EL (cell line): ENCODE results near the gene CCDC69.
"Not testable (repeated sequence)": the region's sequence is repeated elsewhere in the genome, so short reads cannot be mapped to it uniquely, and the experiment has no call there.

Experiments used
- DNase-seq: peaks from one replicate; pipeline ENCODE4 v3.0.0-alpha.2; 2016

CCDC69 gene

DNA sequence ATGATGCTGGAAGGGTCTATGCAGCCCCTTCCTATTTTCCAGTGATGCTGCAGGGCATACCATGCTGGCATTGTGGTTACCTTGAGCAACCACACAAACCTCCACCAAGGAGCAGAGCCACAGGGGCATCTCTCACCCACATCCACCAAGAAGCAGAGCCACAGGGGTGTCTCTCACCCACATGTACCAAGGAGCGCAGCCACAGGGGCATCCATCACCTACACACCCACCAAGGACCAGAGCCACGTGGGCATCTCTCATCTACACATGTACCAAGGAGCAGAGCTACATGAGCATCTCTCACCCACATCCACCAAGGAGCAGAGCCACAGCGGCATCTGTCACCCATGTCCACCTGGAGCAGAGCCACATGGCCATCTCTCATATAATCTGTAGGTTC is 20.3 kb upstream of the CCDC69 start:
- no peak for DNase-seq

DNA sequence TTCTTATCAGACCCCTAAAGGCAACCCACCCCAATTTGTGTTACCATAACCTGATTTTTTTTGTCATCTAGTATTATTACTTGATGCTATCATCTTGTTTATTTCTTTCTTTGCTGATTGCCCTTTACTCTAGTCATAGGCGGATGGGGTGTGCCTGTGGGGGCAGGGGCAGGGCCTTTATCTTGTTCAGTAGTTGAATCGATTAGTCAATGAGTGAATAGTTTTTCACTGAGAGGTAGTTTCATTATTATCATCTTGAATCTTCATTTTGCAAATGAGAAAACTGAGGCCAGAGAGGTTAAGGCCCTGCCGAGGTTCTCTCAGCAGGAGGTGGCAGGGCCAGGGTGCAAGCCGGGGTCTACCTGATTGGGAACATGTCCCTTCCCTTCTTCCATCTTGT is 19.7 kb upstream of the CCDC69 start:
- DNase-seq: no peak

DNA sequence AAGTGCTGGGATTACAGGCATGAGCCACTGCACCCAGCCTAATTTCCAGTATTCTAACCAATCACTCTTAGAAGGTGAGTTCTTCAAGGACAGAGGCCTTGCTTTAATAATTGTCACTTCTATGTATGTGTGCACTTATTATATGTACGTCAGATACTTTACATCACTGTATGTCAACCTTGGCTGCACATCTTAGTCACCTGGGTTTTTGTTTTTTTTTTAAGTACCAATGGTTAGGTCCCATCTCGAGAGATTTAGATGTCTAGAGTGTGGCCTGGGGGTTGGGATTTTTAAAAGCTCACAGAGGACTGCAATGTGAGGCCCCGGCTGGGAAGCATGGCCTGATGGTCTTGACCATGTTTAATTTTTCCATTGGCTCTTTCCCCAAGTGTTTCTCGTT is 19.2 kb upstream of the CCDC69 start:
- no peak for DNase-seq

DNA sequence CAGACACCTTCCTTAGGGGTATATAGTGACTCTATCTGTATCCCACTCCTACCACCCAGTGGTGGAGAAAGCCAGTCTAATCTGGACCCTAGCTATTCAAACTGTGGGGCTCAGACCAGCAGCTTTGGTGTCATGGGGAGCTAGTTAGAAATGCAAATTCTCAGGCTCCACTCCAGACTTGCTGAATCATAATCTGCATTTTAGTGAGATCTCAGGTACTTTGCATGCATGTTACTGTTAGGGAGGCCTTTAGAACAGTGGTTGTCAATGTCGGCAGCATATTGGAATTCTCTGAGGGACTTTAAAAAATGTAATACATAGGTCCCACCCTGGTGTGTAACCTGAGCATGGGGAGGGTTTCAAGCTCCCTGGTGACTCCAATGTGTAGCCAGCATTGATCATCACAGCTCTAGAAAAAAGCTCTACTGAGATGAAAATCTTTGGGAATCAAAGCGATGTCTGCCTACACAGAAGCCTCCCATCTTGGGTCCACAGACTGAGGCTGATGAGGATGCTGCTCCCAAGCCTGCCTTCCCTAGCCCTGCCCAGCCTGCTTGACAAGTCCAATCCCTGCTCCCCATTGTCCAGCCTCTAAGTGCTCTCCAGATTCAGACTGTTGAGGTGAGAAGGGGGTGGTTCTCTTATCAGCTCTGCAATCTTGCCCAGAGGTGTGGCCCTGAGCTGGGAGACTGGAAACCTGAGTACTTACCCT is 17.2 kb upstream of the CCDC69 start:
- DNase-seq: no peak

DNA sequence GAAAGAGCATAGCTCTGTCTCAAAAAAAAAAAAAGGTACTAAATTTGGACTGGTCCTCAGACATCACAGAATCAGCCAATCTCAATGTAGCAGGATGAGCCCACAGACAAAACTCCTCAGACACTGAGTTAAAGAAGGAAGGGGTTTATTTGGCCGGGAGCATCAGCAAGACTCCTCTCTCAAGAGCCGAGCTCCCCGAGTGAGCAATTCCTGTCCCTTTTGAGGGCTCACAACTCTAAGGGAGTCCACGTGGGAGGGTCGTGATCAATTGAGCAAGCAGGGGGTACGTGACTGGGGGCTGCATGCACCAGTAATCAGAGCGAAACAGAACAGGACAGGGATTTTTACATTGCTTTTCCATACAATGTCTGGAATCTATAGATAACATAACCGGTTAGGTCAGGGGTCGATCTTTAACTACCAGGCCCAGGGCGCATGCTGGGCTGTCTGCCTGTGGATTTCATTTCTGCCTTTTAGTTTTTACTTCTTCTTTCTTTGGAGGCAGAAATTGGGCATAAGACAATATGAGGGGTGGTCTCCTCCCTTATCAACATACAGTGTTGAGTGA is 16.5 kb upstream of the CCDC69 start:
- DNase-seq: not testable (repeated sequence)

DNA sequence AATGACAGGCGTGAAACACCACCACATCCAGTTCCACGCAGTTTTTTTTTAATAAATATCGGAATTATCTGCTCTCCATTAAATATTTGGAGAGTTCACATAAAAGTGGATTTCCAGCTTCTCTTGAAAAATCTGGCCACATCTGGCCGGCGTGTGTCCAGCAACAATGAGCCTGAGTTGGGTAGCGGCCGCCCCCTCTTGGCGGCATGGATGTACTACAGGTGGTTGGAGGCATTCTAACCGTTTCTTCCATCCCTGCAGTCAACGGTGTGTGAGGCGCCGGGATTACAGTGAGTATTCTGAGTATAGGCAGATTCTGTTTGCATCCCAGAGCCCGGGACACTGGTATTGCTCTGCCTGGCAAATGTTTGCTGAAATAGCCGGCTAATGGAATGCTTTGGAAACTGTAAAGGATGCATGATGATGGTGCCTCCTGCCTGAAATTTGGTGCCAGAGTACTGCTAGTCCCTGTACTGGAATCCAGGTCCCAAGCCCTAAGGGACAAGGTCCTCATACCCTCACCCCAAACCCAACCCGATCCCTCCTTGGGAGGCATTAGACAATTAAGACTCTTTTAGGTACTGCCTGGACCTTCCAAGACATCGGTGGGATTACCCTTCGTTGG is 15.5 kb upstream of the CCDC69 start:
- peak; percentile 70 for DNase-seq

DNA sequence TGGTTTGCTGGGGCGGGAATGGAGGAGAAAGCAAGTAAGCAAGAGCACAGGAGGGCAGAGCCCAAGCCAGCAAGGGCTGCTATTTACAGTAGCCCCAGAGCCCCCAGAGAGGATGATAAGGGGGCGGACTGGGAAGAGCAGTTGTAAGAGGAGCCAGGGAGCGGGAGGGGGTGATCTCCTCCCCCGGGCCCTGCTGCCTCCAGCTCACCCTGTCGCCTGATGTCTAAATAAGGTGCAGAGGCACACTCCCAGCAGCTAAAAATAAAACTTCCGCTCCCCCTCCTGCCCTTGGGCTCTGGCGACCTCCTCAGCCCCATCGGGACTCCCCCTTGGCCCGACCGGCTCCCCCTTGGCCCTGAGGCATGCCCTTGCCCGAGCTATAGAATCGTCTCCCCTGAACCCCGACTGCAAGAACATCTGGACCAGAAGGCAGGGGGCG is 14.4 kb upstream of the CCDC69 start:
- DNase-seq: no peak

DNA sequence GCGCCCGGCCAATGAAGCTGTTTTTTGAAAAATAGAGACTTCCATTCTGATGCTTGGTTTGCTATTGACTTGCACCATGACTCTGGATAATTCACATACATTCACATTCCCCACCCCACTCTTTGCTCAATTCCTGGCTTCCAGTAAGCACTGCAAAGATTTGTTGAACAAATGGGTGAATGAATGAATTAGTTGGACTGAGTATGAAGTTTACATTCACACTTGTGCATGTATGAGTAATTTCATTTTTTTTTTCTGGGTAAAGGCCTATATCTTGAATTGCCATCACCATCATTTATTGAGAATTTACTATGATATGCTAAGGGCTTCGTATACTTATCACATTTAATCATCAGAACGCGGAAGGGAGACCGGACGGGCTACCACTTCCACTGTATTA is 13.8 kb upstream of the CCDC69 start:
- DNase-seq: no peak

DNA sequence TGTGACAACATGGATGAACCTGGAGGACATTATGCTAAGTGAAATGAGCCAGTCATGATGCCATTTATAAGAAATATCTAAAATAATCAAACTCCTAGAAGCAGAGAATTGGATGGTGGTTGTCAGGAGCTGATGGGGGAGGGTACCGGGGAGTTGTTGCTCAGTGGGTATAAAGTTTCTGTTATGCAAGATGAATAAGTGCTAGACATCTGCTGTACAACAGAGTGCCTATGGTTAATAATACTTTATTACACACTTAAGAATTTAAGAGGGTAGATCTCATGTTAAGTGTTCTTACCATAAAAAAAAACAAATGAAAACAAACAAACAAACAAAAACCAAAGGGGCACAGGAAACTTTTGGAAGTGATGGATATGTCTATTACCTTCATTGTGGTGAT is 13.0 kb upstream of the CCDC69 start:
- DNase-seq: no peak

DNA sequence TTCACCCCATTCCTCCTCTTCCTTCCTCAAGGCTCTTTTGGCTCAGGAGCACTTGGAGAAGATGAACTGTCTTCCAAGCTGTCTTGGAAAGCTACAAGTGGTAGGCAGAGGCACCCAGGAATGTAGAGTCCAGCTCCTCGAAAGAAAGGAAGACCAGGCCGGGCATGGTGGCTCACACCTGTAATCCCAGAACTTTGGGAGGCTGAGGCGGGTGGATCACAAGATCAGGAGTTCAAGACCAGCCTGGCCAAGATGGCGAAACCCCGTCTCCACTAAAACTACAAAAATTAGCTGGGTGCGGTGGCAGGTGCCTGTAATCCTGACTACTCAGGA is 11.3 kb upstream of the CCDC69 start:
- DNase-seq: not testable (repeated sequence)

DNA sequence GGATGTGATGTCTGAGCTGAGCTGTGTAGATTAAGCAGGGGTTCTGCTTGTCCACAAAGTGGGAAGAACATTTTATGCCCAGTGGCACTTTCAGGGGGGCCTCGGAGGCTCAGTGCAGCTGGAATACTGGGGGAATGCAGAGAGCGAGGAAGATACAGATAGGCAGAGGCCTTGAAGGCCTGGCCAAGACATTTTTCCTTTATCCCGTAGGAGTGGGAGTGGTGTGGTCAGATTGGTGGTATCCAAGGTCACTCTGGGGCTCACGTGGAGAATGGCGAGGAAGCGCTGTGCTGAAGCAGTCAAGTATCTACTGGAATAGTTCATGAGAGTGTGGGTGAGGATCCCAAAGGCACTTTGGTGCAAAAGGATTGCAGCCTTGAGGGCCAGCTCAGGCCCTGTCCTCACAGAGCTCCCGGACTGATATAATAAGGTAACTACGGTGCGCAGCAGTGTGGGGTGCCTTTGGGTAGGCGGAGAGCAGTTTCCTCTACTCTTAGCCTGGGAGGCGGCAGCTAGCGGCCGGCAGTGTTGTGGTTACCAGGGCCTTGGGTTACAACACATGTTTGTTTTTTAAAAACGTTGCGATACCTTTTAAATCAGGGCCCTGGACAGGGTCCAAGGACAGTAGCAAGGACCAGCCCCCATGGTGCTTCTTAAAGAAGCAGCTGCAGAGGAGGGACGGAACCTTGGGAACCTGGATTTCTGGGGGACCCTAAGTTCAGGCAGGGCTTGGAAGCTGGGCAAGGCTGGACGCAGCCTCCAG is 10.8 kb upstream of the CCDC69 start:
- DNase-seq: peak; percentile 41

DNA sequence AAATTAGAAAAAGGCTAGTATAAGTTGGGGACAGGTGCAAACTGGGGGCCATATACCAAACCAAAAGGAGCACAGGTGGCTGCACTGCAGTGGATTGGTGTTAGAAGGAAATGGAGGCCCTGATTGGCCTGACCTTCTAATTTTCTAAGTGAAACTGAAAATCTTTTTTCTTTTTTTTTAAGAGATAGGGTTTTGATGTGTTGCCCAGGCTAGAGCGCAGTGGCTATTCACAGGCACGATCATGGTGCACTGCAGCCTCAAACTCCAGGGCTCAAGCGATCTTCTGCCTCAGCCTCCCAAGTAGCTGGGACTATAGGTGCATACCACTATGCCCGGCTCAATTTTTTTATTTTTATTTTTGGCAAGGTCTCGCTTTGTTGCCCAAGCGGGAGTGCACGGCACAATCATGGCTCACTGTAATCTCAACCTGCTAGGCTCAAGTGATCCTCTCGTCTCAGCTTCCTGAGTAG is 9.8 kb upstream of the CCDC69 start:
- DNase-seq: no peak

DNA sequence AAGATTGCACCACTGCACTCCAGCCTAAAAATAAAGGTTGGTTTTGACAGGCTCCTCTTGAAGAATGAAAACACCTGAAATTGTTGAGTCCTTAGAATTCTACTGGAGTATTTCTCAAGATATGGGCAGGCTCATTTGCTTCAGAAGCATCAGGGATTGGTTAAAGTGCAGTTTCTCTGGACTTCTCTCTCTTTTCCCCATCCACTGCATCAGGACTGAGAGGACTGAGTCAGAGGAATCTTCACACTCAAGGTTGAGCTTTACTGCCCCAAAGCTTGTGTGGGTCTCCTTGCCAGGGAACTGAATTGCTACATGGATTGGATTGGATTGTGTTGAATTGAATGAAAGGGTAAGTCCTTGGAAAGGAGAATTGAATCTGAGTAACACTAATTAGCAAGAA is 7.5 kb upstream of the CCDC69 start:
- no peak for DNase-seq

DNA sequence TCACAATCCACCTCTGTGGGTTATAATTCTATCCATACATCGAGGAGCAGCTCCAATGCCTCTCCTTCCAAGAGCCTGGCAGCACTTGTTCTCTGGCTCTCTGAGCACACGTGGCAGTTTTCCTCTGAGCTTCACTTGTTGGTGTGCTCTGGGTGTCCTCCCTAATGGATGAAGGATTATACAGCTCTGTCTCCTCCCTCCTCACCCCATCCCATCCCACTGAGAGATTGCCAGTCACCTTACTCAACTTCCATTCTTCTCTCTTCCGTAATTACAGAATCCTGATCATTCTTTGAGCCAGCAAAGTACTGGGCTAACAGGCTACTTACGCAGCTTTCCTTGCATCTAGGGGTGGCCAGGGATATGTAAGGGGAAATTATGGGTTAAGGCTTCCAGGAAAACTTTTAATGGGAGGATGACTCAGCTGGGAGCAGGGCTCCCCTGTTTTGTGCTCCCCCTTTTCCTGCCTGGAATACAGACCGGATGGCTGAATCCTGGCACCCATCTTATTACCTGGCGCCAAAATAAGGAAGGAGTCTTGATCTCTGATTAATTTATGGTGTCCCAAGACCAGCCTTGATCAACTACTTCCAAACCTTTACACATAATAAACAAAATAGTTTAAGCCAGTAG is 6.3 kb upstream of the CCDC69 start:
- no peak for DNase-seq

DNA sequence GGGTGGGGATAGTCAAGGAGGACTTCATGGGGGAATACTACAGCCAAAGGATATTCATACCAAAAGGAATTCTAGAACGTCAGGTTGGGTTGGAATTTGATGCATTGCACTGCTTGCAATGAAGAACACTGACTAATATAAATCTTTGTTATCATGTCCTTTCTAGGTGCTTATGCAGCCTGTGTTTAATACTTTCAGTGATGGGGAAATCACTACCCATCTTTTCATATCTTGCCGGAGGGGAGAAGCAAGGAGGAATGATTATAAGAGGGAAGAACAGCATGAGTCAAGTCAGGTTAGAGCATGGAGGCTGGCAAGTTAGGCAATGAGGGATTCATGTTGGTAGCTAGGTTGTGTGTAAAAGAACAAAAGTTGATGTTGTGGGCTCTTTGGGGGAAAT is 5.1 kb upstream of the CCDC69 start:
- DNase-seq: no peak

DNA sequence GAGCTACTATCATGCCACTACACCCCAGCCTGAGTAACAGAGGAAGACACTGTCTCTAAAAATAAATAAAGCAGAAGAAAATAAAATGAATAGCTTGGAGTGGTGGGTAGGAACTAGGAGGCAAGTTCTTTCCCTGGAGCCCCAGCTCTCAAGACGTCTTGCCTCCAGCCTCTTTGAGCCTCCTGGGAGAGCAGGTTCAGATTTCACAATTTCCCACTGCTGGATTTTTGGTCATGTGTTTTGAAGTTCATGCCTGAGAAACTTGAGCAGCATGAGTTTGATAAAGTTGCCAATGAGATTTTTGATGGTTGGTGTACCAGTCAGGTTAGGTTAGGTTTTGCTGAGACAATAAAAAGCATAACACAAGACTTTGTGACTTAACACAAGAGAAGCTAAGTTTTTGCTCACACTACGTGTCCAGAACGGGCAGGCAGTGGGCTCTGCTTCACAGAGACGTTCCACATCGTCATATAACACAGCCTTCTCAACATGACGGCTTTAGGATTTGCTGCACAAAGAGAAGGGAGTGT is 4.1 kb upstream of the CCDC69 start:
- DNase-seq: no peak

DNA sequence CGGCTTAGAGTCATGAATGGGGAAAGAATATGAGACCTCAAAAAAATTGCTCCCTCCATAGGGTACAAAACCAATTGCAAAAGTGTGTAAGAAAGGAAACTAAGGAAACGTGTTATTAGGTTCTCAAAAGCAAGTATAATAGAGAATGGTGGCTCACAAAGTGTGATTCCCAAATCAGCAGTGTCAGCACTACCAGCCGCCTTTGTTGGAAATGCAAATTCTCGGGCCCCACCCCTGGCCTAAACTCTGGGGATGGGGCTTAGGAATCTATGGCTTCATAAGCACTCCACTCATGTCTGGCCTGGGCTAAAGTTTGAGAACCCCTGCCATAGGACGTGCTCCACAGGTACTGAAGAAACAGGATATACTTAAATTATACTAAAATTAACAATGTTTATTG is 1.6 kb upstream of the CCDC69 start:
- no peak for DNase-seq

DNA sequence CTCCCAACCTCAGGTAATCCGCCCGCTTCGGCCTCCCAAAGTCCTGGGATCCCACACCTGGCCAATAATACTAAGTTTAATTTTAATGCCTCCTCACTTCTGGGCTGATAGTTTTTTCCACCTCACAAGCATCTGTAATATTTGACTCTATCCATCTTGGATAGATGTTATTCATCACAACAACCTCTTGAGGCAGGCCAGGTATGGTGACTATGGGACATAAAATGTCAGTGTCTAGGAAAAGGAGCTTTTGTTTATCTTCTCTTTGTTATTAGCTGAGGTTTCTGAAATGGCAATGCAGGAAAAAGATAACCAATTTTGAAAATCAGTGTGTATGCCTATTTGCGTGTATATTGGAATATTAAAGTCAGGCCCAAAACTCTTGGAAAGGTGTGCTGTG is 1.2 kb upstream of the CCDC69 start:
- no peak for DNase-seq

DNA sequence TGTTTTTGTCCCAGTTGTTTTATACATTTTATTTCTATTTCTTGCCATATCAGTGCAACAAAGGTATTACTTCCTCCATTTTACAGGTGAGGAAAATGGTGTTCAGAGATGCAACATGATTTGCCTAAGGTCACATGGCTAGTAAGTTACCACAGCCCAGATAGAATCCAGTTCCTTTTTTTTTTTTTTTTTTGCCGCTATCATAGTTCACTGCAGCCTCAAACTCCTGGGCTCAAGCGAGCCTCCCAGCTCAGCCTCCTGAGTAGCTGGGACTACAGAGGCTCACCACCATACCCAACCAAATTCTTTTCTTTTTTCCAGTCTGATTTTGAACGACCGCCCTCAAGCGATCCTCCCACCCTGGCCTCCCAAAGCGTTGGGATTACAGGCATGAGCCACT is 480 bp upstream of the CCDC69 start:
- no peak for DNase-seq

DNA sequence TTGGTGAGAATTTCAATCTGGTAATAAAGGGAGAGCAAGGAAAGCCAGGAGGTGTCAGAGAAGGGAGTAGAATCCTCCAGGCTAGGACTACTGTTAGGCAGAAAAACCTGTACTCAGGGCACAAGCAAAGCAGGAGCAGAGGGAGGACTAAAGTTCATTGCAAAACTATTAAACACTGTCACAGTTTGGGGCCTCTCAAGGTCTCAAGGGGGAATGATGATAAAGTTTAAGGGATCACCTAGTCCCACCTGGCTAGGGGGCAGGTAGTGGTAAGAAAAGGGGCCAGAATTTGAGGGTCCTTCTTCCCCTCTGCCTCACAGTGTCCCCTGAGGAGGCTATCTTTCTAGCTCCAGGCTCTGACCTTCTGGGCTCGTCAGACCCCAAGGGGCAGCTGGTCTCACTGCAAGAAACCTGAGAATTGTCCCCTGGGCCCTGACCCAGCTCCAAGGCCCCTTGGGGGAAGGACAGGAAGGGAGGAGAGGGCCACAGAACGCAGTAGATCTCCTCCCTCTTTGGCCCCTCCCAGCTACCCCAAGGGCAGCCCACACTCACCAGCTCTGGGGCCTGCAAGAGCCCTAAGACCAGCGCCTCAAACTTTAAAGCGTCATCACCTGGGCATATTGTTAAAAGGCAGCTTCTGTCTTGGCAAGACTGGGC is 974 bp downstream of the CCDC69 start:
- DNase-seq: no peak

DNA sequence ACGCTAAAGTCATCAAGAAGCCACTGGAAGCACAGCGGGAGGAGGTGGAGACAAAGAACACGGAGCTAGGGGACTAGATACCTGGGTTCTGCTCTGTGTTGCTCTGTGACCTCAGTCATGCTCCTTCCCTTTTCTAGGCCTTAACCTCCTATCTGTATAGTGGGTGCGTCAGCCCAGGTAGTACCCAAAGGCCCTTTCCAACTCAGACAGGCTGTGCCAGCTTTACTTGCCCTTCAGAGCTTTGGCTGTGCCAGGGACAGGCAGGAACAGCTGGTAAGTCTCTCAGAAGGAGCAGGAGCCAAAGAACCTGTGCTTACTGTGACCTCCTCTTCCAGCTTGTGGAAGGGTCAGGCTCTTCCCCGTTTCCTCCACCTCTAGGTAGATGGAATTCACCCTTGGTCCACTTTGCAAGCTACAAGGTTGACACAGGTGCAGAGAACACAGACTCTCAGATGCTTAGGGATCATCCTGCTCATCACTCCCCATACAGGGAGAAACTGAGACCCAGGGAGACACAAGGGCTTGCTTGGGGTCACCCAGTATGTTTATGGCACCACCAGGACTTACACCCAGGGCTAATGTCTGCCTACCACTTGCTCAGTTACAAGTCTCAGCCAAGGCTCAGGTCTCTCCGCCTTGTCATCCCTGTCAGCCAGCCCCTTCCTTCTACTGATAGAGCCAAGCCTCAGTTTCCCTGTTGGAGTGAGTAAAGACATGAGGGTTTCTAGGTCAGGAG is 1.7 kb downstream of the CCDC69 start:
- no peak for DNase-seq

DNA sequence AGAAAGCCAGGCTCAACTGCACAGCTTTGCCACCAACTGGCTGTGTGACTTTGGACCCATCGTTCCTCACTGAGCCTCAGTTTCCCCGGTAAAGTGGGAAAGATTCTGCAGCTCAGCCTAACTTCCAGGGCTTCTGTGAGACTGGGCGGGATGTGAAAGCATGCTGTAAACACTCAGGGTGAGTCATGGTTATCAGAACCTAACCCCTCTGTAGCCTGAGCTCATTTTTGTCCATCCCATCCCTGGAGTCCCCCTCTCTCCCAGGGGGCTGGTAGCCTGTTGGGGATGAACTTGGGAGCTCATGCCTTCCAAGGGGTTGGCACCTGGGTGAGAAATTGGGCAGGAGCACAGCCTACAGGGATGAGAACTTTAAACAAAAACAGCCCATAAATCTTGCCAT is 2.3 kb downstream of the CCDC69 start:
- peak; percentile 34 for DNase-seq
